GM19395 (cell line): Measurements from ENCODE around the gene LMNTD1.
"Not testable (repeated sequence)": the region's sequence is repeated elsewhere in the genome, so short reads cannot be mapped to it uniquely, and the experiment has no call there.

Experiments
- ATAC-seq: cut with Tn5 transposase; IDR thresholded peaks from one replicate; pipeline ENCODE4 v1.9.1; 2021; ENCODE audit warnings: mild to moderate bottlenecking, moderate library complexity; ENCODE audit not compliant: unreplicated experiment

Gene LMNTD1, protein sequence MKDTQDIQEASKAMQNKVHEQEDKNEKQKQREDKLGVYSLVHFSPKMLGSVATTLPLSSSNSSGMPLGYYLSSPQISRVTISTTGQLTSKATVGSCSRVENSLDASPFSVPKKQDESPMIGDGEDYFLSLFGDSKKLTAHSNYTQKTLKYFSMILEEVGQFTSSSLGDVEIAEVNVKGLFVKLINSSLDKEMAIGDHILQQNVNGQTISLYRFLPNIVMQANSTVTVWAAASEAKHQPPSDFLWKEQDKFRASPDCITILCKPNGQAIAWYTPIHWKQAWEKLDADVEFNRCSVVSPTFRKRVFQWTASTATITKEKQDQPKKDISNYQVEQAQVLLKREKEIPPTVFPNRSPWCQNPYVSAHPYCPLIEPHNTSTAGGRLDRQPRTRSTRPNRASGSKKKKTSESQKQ

DNA sequence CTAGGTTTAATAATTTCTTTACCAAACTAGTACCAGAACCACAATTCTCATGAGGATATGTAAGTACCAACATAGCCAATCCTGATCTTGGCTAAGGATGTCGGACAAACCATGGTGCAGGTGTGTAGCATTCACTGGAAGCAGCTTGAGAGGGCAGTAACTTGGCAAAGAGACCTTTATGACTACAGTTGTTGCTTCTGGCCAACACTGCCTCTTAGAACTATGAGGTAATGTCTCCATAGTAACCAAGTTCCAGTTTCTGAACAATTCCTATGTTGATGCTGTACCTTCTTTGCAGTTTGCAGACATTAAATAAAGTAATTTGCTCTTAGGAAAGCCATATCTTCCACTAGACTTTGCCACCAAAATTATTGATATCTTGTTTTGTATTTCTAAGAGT, at the start of gene LMNTD1:
TSS of gene LMNTD1 (minus strand) at position 186 of the 400 bp plus-strand sequence. CDS start 324 bp downstream, outside the sequence.
- ATAC-seq: no peak

DNA sequence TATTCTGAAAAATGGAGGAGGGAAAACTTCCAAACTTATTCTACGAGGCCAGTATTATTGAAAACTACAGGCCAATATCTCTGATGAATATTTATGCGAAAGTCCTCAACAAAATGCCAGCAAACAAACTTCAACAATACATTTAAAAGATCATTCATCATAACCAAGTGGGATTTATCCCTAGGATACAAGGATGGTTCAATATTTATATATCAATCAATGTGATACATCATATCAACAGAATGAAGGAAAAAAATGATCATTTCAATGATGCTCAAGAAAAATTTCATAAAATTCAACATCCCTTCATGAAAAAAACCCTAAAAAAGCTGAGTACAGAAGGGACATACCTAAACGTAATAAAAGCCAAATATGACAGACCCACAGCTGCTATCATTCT, 45.9 kb upstream of the LMNTD1 start:
- ATAC-seq: no peak

DNA sequence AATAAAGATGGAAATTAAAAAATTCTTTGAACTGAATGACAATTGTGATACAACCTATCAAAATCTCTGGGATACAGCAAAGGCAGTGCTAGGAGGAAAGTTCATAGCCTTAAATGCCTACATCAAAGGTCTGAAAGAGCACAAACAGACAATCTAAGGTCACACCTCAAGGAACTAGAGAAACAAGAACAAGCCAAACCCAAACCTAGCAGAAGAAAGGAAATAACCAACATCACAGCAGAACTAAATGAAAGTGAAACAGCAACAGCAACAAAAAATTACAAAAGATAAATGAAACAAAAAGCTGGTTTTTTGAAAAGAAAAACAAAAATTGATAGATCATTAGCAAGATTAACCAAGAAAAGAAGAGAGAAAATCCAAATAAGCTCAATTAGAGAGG, 42.4 kb upstream of the LMNTD1 start:
- not testable (repeated sequence) for ATAC-seq

DNA sequence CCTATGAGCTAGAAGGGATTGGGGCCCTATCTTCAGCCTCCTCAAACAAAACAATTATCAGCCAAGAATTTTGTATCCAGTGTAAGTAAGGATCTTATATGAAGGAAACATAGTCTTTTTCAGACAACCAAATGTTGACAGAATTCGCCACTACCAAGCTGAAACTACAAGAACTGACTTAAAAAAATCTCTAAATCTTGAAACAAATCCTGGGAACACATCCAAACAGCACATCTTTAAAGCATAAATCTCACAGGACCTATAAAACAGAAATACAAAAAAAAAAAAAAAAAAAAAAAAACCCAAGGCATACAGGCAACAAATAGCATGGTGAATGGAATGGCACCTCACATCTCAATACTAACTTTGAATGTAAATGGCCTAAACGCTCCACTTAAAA, 41.3 kb upstream of the LMNTD1 start:
- ATAC-seq: no peak

DNA sequence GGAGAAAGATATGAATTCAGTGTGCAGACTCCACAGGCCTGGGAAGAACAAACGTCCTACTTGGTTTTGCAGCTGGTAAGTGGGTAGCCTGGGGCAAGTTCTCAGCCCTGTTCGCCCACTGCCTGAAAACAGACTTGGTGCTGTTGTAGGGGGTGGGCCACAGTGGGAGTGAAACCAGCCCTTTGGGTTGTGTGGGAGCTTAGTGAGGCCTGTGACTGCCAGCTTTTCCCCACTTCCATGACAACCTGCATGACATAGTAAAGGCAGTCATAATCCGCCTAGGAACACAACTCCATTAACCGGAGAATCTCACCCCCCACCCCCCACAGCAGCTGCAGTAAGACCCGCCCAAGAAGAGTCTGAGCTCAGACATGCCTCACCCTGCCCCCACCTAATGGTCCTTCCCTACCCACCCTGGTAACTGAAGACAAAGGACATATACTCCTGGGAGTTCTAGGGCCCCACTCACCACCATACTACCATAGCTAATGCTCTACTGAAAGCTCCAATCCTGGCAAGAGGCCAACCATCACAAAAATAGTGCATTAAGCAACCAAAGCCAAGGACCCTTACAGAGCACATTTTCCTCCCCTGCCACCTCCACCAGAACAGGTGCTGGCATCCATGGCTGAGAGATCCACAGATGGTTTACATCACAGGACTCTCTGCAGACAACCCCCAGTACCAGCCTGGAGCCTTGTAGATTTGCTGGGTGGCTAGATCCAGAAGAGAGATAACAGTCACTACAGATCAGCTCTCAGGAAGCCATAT, 39.8 kb upstream of the LMNTD1 start:
- no peak for ATAC-seq

DNA sequence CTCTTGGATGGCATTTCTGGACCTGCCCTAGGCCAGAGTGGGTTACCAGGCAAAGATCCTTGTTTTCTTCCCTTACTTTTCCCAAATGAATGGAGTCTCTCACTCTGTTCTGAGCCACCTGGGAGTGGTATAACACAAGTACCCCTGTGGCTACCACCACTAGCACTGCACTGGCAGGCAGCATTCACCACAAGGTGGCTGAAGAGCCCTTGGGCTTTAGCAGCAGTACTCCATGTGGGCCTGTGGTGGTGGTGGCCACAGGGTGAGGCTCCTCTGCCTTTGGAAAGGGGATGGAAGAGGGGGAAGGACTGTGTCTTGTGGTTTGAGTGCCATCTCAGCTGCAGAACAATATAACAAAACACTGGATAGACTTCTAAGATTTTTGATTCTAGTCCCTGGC, 38.1 kb upstream of the LMNTD1 start:
- no peak for ATAC-seq

DNA sequence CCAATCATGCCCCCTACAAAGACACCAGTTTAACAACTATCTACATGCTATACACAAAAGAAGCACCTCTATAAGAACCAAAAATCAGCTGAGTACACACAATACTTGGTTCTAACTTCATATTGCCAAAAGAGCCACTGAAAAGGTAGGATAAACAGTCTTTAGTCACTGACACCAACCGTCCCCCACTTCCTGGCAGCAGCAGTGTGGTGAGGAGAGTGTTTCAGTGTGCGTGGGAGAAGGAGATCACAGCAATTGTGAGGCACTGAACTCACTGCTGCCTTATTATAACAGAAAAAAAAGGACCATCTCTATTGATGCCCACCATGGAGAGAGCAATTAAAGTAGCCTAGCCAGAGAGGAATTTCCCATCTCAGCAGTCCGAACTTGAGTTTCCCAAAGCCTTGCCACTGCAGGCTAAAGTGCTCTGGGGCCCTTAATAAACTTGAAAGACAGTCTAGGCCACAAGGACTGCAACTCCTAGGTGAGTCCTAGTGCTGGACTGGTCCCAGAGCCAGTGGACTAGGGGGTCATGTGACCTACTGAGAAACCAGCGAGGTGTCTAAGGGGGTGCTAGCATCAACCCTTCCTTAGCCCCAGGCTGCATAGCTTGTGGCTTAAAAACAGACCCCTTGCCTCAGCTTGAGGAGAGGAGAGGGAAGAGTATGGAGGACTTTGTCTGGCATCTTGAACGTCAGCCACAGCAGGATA, 37.1 kb upstream of the LMNTD1 start:
- no peak for ATAC-seq

DNA sequence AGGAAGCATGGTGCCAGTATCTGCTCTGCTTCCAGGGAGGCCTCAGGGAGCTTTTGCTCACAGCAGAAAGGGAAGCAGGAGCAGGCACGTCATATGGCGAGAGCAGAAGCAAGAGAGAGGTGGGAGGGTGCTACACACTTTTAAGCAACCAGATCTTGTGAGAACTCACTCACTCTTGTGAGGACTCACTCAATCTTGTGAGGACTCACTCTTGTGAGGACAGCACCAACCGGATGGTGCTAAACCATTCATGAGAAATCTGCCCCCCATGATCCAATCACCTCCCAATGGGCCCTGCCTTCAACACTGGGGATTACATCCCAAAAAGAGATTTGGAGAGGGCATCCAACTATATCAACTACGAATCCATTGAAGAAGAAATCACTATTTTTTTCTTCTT, 34.3 kb upstream of the LMNTD1 start:
- no peak for ATAC-seq

DNA sequence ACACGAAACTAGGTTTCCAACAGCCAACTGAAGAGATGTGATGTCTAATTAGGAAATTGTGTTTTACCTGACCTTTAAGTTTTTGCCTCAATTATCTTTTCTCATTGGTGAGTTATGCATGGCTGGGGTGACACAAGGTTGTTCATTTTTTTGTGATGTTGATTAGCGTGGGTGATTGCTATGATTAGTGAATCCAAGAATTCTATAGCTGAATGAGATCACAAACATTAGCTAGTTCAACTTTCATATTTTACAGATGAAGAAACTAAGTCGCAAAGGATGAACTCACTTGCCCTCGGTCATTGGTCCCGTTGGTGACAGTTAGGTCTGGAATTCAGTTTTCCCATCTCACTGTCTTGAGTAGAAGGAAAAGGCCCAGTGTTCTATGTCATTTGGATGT, 32.6 kb upstream of the LMNTD1 start:
- ATAC-seq: no peak

DNA sequence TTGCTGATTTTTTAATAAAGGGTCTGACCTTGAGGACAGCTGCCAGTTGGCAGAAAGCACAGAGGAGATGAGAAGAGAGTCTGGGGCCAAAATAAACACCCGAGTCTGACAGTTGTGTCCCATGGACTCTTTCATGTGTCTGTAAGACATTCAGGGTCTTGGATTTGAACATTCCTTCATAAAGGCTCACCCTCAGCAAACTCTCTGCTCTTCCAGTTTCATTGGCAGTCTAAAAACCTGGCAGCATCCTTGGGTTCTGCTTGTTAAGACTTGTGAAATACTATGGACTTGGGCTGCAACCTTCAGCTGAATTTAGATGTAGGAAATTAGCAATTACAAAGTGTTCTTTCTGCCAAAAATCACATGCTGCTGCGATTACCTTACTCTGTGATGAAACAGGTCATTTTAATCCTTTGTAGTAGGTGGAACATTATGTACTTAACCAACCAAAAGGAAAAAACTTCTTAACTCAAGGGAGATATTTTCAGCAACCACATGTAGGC, 32.0 kb upstream of the LMNTD1 start:
- no peak for ATAC-seq

DNA sequence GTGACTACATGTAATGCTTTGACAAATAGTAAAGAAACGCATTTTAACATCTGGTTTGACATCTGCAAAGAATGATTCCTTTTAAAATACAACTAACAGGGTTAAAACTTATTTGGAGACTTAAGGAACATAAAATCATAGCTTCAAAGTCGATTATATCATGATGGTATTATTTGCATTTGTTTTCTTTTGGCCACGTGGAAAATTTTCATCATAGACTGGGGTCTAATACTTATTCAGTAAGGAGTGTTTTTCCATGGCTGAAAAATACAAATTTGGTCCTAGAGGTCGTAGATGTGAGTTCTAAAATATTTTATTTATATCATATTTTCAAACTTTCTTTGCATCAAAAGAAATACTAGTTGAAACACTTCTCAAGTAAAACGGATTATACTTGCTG, 31.5 kb upstream of the LMNTD1 start:
- no peak for ATAC-seq

DNA sequence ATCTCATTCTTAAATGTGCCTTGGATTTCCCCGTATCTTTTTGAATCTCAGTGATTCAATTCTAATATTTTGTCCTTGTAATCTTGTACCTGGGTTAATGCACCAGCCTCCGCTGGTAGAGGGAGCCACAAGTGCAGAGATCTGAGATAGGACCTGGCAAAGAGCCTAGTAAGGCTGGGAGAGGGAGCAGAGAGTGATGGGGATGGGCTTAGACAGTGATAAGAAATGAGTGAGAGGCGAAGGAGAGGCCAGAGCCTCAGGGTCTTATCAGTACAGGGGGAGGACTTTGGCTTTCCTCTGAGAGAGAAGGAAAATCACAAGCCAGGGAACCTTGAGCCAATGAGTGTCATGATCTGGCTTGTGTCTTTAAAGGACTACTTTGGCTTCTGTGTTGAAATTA, 30.5 kb upstream of the LMNTD1 start:
- ATAC-seq: no peak

DNA sequence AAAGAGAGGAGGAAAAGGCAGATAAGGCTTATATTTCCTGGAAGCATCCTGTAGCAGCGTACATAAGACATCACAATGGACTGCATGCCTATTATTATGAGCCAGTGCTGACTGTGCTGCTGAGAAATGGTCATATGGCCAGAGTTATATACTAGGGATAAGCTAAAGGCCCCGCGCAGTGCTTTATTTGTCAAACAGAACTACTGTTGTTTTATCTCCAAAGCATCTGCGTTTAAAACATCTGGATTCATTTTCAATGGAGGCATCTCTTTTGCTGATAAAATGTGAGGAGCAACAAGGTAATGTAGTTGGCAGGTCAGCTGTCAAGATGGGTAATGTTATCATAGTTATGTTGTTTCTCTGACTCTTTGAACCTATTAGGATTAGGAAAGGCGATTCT, 28.0 kb upstream of the LMNTD1 start:
- ATAC-seq: no peak

DNA sequence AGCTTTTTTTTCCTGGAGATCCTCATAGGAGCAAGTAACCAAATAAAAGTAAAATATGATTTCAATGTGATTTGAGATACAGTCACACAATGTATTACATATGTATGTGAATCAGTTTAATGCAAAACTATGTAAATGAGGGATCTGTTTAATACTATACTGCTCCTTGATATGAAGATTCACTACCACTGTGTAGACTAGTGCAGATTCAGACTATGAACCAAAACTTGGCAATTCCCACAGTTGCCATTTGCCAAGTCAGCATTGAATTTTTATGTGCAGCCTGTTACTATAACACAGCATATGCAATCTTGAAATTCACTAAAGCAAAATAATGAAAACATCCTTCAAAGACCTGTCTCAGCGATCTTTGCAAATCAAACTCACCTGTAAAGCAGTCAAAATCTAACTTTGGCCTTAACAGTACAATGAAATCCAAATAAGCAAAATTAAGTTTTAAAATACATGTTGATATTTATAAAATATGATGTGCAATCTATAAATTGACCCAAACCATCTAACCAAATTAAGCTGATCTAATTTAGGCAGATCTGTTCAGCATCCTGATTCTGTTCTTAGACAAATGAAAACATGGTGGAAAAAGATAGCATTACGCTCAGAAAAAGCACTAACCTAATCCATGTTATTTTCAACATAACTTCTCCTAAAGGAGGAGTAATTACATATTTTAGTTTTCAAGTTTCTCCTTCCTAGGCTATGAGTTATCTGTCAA, 25.5 kb upstream of the LMNTD1 start:
- ATAC-seq: no peak

DNA sequence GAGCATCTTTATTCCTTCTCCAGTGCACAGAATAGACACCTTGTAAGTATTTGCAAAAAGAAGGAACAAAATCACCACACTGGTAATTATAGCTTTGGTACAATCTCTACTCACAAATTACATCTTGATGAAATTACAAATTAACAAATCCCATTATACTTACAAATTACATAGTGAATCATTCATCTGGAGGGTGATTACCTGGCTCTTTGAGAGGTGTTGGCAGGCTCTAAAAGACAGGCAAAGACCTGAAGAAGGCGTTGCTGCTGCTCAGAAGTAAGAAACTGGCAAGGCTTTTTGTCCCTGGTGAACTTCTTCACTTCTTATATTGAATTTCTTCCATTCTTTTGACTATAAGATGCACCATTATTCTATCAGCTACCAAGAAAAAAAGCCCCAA, 21.7 kb upstream of the LMNTD1 start:
- no peak for ATAC-seq

DNA sequence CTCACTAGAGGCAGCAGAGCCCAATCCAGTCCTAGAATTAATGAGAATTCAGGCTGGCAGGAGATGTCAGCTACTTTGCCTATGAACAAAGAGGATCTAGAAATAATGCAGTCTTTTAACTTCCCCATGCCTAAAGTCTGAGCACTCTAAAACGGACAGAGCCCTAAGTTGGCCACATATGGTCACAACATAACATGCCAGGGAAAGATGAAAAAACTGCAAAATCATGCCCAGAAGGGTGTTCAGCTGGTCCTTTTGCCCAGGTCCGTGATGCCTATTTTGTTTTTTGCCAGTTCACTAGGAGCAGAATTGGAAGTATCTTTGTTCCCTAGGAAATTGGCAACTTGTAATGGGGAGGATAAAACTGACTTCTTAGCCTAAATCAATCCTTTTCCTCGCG, 20.3 kb upstream of the LMNTD1 start:
- no peak for ATAC-seq

DNA sequence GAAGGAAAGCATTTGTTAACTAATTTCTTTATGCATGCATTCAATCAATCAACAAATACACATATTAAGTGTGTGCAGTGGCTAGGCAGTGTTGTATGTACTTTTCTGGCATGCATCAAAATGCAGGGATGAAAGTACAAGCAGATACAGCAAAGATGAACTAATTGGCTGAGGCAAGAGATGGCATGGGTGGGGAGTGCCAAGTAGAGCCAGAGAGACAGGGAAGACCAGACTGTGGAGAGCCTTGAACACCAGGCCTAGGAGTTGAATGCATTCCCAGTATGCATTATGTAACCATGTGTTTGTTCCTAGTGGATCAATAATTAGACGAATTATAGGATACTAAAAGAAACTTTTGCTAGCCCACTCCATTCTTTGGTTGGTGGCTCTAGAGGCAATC, 17.3 kb upstream of the LMNTD1 start:
- ATAC-seq: no peak

DNA sequence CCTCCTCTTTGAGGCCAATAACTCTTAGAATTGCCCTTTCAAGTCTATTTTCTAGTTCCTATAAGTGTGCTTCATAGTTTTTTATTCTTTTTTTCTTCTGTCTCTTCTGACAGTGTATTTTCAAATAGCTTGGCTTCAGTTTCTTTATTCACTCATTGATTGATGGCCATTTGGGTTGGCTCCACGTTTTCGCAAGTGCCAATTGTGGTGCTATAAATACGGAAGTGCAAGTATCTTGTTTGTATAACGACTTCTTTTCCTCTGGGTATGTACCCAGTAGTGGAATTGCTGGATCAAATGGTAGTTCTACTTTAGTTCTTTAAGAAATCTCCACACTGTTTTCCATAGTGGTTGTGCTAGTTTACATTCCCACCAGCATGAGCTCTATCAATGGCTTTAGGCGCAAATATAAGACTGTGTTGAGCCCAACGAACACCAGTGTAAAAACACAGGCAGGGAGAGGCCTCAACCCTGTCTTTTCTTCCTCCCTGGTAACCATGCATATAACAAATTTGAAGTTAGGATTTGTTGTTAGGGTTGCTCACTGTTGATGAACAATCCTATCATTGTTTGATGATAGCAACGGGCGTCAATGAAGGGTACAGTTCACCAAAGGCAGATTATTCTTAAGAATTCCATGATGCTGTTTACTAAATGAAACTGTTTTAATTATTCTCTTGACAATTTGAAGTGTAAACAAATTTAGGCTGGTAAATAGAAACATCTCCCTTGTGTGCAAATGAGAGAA, 13.3 kb upstream of the LMNTD1 start:
- no peak for ATAC-seq

DNA sequence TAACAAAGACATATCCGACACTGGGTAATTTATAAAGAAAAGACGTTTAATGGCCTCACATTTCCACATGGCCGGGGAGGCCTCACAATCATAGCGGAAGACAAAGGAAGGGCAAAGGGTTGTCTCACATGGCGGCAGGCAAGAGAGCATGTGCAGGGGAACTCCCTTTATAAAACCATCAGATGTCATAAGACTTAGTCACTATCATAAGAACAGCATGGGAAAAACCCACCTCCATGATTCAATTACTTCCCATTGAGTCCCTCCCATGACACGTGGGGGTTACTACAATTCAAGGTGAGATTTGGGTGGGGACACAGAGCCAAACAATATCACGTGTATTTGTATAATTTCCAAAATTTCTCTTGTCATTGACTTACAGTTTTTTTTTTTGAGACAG, 5.5 kb upstream of the LMNTD1 start:
- no peak for ATAC-seq

DNA sequence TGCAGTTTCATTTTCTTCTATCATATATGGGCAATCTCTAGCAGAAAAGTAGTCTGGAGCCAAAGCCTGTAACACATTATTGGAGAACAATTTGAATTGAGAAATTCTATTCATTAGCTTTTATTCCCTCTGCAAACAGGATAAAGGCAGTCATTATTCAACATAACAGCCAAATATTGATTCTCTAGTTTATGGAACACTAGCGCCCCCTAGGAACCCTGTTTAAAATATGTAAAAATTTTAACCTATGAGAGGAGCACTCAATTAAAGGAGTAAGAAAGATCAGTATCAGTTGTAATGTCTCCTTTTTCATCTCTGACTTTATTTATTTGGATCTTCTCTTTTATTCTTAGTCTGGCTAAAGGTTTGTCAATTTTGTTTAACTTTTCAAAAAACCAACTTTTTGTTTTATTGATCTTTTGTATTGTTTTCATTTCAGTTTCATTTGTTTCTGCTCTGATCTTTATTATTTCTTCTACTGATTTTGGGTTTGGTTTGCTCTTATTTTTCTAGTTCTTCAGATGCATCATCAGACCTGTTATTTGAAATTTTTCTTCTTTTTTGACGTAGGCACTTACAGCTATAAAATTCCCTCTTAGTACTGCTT, 4.8 kb upstream of the LMNTD1 start:
- ATAC-seq: no peak
